Nephron progenitor cell (in vitro differentiated cells): ENCODE measurements around the gene DYNC2I2.

Experiments used
- DNase-seq: peaks from one replicate; pipeline ENCODE4 v3.0.0; 2021
- H3K27ac Mint-ChIP-seq: 2 replicates; pipeline ENCODE4 v1.8.0; 2021; ENCODE audit warnings: mild to moderate bottlenecking, moderate library complexity, mixed read lengths
- H3K27me3 Mint-ChIP-seq: 2 replicates; pipeline ENCODE4 v1.8.0; 2021; ENCODE audit warnings: mild to moderate bottlenecking, low read depth, mixed read lengths; ENCODE audit not compliant: poor library complexity
- H3K36me3 Mint-ChIP-seq: 2 replicates; pipeline ENCODE4 v1.8.0; 2021; ENCODE audit warnings: low read depth, mixed read lengths
- H3K4me1 Mint-ChIP-seq: 2 replicates; pipeline ENCODE4 v1.8.0; 2021; ENCODE audit warnings: mixed read lengths
- H3K4me3 Mint-ChIP-seq: 2 replicates; pipeline ENCODE4 v1.8.0; 2021; ENCODE audit warnings: mild to moderate bottlenecking, moderate library complexity, mixed read lengths
- H3K9me3 Mint-ChIP-seq: 2 replicates; pipeline ENCODE4 v1.8.0; 2021; ENCODE audit warnings: mild to moderate bottlenecking, moderate library complexity, mixed read lengths
- TF ChIP-seq, protein P1 (sequence below): fragments of 200-600 bp; sonication (generic); IDR thresholded peaks from 2 replicates; pipeline ENCODE4 v1.5.0; 2021; ENCODE audit warnings: antibody characterized with exemption

Gene DYNC2I2

DNA sequence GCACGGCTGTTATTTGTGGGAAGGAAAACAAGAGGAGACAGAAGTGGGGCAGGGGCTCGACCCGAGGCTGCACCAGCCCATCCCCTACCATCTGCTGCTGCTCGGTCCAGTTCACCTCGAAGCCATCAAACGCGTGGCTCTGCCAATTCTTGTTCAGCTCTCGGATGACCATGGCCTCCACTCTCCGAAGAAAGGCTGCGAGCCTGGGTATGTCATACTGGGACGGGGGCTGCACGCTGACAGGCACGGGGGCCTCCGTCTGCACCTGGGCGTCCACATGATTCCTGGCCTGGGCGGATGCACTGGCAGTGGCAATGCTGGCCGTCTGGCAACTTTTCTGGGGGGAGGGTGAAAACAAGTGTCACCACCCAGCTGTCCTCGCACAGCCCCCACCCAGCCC is 16.0 kb downstream of the DYNC2I2 start:
- Mint-ChIP-seq H3K9me3 (no peaks in the 10 kb centered on the region), H3K36me3 (peaks cover 31% of the 10 kb centered on the region), H3K4me1 (peaks cover 31% of the 10 kb centered on the region), H3K27me3 (peaks cover 3% of the 10 kb centered on the region), H3K27ac (no peak overlapping the region), H3K4me3 (no peak overlapping the region)
- no peak for DNase-seq
- TF ChIP-seq, protein P1, sequence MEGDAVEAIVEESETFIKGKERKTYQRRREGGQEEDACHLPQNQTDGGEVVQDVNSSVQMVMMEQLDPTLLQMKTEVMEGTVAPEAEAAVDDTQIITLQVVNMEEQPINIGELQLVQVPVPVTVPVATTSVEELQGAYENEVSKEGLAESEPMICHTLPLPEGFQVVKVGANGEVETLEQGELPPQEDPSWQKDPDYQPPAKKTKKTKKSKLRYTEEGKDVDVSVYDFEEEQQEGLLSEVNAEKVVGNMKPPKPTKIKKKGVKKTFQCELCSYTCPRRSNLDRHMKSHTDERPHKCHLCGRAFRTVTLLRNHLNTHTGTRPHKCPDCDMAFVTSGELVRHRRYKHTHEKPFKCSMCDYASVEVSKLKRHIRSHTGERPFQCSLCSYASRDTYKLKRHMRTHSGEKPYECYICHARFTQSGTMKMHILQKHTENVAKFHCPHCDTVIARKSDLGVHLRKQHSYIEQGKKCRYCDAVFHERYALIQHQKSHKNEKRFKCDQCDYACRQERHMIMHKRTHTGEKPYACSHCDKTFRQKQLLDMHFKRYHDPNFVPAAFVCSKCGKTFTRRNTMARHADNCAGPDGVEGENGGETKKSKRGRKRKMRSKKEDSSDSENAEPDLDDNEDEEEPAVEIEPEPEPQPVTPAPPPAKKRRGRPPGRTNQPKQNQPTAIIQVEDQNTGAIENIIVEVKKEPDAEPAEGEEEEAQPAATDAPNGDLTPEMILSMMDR: no peak

DNA sequence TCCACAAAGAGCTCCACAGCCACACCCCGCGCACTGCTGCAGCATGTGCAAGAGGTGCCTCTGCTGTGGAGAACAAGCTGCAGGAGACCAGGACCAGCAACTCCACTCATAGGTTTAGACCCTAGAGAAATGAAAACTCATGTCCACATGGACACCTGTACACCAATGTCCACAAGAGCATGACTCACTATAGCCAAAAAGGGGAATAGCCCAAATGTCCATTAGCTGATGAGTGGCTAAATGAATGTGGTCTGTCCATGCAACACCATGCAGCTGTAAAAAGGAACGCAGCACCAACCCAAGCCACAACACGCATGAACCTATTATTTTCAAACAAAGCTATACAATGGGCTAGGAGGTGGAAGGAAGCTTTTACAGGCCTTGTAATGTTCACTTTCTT is 18.1 kb downstream of the DYNC2I2 start:
- Mint-ChIP-seq H3K36me3 (peaks cover 30% of the 10 kb centered on the region), H3K4me3 (no peak overlapping the region), H3K27ac (no peak overlapping the region), H3K27me3 (no peaks in the 10 kb centered on the region), H3K9me3 (no peaks in the 10 kb centered on the region), H3K4me1 (peaks cover 20% of the 10 kb centered on the region)
- DNase-seq: no peak
- TF ChIP-seq, protein P1: no peak

DNA sequence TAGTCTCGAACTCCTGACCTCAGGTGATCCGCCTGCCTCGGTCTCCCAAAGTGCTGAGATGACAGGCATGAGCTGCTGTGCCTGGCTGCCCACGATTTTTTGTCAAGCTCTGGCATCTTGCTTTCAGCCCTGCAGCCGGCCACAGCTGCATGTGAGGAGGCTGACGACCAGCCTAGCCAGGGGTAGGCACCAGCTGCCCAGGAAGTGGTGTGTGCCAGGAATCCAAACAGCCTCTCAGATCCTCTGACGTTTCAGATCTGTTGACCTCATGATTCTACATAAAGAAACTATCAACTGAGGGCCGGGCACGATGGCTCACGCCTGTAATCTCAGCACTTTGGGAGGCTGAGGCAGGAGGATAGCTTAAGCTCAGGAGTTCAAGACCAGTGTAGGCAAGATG is 19.0 kb downstream of the DYNC2I2 start:
- Mint-ChIP-seq H3K36me3 (peaks cover 36% of the 10 kb centered on the region), H3K4me3 (no peak overlapping the region), H3K27me3 (no peaks in the 10 kb centered on the region), H3K9me3 (no peaks in the 10 kb centered on the region), H3K27ac (no peak overlapping the region), H3K4me1 (peaks cover 13% of the 10 kb centered on the region)
- TF ChIP-seq, protein P1: no peak
- no peak for DNase-seq

DNA sequence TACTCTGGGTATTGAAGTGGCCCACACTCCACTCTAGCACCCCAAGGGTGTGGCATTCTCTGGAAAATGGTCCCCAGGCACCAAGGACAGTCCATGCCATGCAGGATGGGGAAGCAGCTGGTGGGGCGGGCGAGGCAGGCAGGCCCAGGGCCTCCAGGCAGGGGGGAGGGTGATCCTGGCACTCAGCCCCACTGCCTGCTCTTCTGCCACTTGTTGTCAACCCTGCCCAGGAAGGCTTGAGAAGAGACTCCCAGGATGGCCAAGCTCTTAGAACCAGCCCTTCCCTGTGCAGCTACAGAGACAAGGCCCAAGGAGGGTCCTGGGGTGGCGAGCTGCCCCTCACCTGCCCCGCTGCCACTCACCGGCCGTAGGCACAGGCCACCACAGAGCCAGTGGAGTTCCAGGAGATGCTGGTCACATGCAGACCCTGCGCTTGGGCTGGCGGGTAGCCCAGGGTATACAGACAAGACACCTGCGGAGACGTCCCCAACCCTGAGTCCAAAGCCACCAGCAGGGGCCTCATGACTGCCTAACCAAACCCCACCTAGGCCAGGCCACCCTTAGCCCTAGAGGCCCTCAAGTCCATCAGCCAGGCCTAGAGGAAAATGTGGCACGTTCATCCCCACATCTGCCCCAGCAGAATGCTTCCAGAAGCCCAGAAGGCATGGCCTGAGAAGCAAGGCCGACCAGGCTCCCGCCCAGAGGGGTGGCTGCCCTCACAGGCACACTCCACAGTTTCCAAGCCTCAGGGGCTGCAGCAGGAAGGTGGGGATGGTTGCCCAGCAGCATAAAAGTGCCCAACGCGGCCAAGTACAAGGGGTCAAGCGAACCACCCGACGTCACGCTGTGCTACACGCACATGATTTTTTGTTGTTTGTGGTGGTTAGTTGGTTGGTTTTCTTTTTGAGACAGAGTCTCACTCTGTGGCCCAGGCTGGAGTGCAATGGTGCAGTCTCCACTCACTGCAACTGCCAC is 19.8 kb downstream of the DYNC2I2 start:
- Mint-ChIP-seq H3K27me3 (no peaks in the 10 kb centered on the region), H3K4me1 (peaks cover 9% of the 10 kb centered on the region), H3K9me3 (no peaks in the 10 kb centered on the region), H3K4me3 (no peak overlapping the region), H3K27ac (no peak overlapping the region), H3K36me3 (peaks cover 40% of the 10 kb centered on the region)
- DNase-seq: no peak
- TF ChIP-seq, protein P1: no peak

DNA sequence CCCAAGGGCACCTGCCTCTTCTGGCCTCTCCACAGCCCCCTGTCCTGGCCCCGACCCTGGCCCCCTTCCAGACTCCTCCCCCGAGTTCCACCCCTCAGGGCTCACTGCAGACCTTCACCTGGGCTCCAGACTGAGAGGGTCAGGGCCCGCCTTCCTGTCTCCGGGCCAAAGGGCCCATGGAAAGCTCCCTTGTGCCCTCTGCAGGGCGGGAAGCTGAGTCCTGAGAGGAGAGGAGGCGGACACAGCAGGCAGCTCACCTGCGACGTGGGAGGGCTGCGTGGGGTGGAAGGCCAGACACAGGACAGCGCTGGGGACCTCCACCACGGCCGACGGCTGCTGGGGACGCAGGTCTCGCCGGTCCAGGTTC is 20.6 kb downstream of the DYNC2I2 start:
- peak overlapping the region; percentile 75 for H3K27ac Mint-ChIP-seq
- no peaks in the 10 kb centered on the region for H3K27me3 Mint-ChIP-seq
- peaks cover 5% of the 10 kb centered on the region for H3K4me1 Mint-ChIP-seq
- no peaks in the 10 kb centered on the region for H3K9me3 Mint-ChIP-seq
- no peak overlapping the region for H3K4me3 Mint-ChIP-seq
- peaks cover 46% of the 10 kb centered on the region for H3K36me3 Mint-ChIP-seq
- TF ChIP-seq, protein P1: no peak
- peak; percentile 29 for DNase-seq
